Measurements from ENCODE around the gene GRIN3B. TPM values are rescaled to one million over a fixed set of nuclear protein-coding genes. Genes with fewer than 3 reads are reported as not detected.

GRIN3B gene
- total RNA-seq, 1 donor from 2014 or later, result 0.93 TPM

GRCh38 chr19:1045247-1045603 lies 45.0 kb downstream of the GRIN3B start:
- peaks cover 4% of the 10 kb centered on the region for H3K9me3 Mint-ChIP-seq (ENCODE audit: unreplicated experiment)
- H3K36me3 Mint-ChIP-seq (ENCODE audit: unreplicated experiment), result no peaks in the 10 kb centered on the region

GRCh38 chr19:1046117-1046626 lies 46.0 kb downstream of the GRIN3B start:
- no peak overlapping the region for H3K4me3 Mint-ChIP-seq (ENCODE audit: unreplicated experiment)
- H3K27me3 Mint-ChIP-seq (ENCODE audit: unreplicated experiment), result no peaks in the 10 kb centered on the region
- TF ChIP-seq CTCF (IDR thresholded peaks at IDR 0.05; ENCODE audit: partially characterized antibody, unreplicated experiment), result no peak
- no peaks in the 10 kb centered on the region for H3K36me3 Mint-ChIP-seq (ENCODE audit: unreplicated experiment)
- no peaks in the 10 kb centered on the region for H3K4me1 Mint-ChIP-seq (ENCODE audit: low read depth, unreplicated experiment)
- DNase-seq, result no peak
- H3K9me3 Mint-ChIP-seq (ENCODE audit: unreplicated experiment), result peaks cover under 1% of the 10 kb centered on the region
- H3K27ac Mint-ChIP-seq (ENCODE audit: unreplicated experiment), result no peak overlapping the region

More at GRCh38 chr19:1045247-1045603, 45.0 kb downstream of the GRIN3B start:
- Mint-ChIP-seq H3K27ac (ENCODE audit: unreplicated experiment) (no peak overlapping the region), H3K4me1 (ENCODE audit: low read depth, unreplicated experiment) (peaks cover 2% of the 10 kb centered on the region), H3K4me3 (ENCODE audit: unreplicated experiment) (no peak overlapping the region), H3K27me3 (ENCODE audit: unreplicated experiment) (no peaks in the 10 kb centered on the region)
- DNase-seq, result no peak
- no peak for TF ChIP-seq CTCF (IDR thresholded peaks at IDR 0.05; ENCODE audit: partially characterized antibody, unreplicated experiment)

- peaks cover 3% of the 10 kb centered on the region for H3K9me3 Mint-ChIP-seq (ENCODE audit: unreplicated experiment)
- no peak overlapping the region for H3K27ac Mint-ChIP-seq (ENCODE audit: unreplicated experiment)
- no peaks in the 10 kb centered on the region for H3K4me1 Mint-ChIP-seq (ENCODE audit: low read depth, unreplicated experiment)
- no peaks in the 10 kb centered on the region for H3K36me3 Mint-ChIP-seq (ENCODE audit: unreplicated experiment)
- no peak overlapping the region for H3K4me3 Mint-ChIP-seq (ENCODE audit: unreplicated experiment)
- no peak for DNase-seq
- TF ChIP-seq CTCF (IDR thresholded peaks at IDR 0.05; ENCODE audit: partially characterized antibody, unreplicated experiment), result no peak
- H3K27me3 Mint-ChIP-seq (ENCODE audit: unreplicated experiment), result peaks cover 2% of the 10 kb centered on the region
Observed at GRCh38 chr19:1046836-1047695, 46.8 kb downstream of the GRIN3B start.

GRCh38 chr19:1047696-1048147 lies 47.5 kb downstream of the GRIN3B start:
- H3K36me3 Mint-ChIP-seq (ENCODE audit: unreplicated experiment), result no peaks in the 10 kb centered on the region
- peaks cover 3% of the 10 kb centered on the region for H3K9me3 Mint-ChIP-seq (ENCODE audit: unreplicated experiment)
- H3K27ac Mint-ChIP-seq (ENCODE audit: unreplicated experiment), result no peak overlapping the region
- peaks cover 2% of the 10 kb centered on the region for H3K27me3 Mint-ChIP-seq (ENCODE audit: unreplicated experiment)
- no peak for TF ChIP-seq CTCF (IDR thresholded peaks at IDR 0.05; ENCODE audit: partially characterized antibody, unreplicated experiment)
- DNase-seq, result no peak
- H3K4me1 Mint-ChIP-seq (ENCODE audit: low read depth, unreplicated experiment), result no peaks in the 10 kb centered on the region
- no peak overlapping the region for H3K4me3 Mint-ChIP-seq (ENCODE audit: unreplicated experiment)

- Mint-ChIP-seq H3K27me3 (ENCODE audit: unreplicated experiment) (peaks cover 2% of the 10 kb centered on the region), H3K36me3 (ENCODE audit: unreplicated experiment) (no peaks in the 10 kb centered on the region), H3K4me3 (ENCODE audit: unreplicated experiment) (no peak overlapping the region), H3K27ac (ENCODE audit: unreplicated experiment) (no peak overlapping the region), H3K4me1 (ENCODE audit: low read depth, unreplicated experiment) (no peaks in the 10 kb centered on the region), H3K9me3 (ENCODE audit: unreplicated experiment) (peaks cover 6% of the 10 kb centered on the region)
- no peak for TF ChIP-seq CTCF (IDR thresholded peaks at IDR 0.05; ENCODE audit: partially characterized antibody, unreplicated experiment)
- no peak for DNase-seq
Observed at GRCh38 chr19:1049106-1049505, 48.9 kb downstream of the GRIN3B start.

All from glutamatergic neuron (in vitro differentiated cells).